ENCODE data around the gene EMC9.

EMC9 gene

DNA sequence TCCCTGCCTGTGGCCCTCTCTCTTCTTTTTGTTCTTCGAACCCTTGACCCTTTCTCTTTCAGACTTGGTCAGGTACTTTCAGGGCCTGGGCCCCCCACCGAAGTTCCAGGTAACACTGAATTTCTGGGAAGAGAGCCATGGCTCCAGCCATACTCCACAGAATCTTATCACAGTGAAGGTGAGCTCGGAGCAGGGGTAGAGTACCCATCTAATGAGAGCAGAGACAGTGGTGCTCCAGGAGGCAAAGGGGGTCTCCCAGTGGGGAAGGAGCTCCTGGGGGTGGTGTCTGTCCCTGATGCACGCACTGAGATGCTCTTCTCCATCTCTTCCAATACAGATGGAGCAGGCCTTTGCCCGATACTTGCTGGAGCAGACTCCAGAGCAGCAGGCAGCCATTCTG is 24.4 kb upstream of the EMC9 start:
- CTCF ChIA-PET = interaction anchor here (1.3 kb wide), 1 partner anchor 15 kb away, joined by 3 read pairs; no protein-coding TSS in a partner anchor
- Mint-ChIP-seq H3K4me1 (peaks cover 72% of the 10 kb centered on the region), H3K36me3 (peaks cover 79% of the 10 kb centered on the region), H3K27ac (no peak overlapping the region), H3K9me3 (no peaks in the 10 kb centered on the region), H3K27me3 (peaks cover 5% of the 10 kb centered on the region), H3K4me3 (no peak overlapping the region)
- no peak for DNase-seq

DNA sequence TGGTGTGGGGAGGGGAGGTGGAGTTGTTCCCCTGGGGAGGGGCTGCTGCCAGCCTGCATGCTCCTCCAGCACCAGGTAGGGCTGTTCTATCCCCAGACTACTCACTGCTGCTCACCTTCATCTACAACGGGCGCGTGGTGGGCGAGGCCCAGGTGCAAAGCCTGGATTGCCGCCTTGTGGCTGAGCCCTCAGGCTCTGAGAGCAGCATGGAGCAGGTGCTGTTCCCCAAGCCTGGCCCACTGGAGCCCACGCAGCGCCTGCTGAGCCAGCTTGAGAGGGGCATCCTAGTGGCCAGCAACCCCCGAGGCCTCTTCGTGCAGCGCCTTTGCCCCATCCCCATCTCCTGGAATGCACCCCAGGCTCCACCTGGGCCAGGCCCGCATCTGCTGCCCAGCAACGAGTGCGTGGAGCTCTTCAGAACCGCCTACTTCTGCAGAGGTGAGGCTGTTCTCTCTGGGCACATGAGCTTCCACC is 23.2 kb upstream of the EMC9 start:
- peak overlapping the region; percentile 29 for H3K4me3 Mint-ChIP-seq
- no peaks in the 10 kb centered on the region for H3K9me3 Mint-ChIP-seq
- H3K4me1 Mint-ChIP-seq = peaks cover 76% of the 10 kb centered on the region
- CTCF ChIA-PET = interaction anchor here (0.8 to 1.3 kb wide), 3 partner anchors 13 to 133 kb away, joined by 3 to 4 read pairs (median 3); no protein-coding TSS in a partner anchor
- DNase-seq = no peak
- H3K27ac Mint-ChIP-seq = peak overlapping the region; percentile 70
- H3K27me3 Mint-ChIP-seq = peaks cover 6% of the 10 kb centered on the region
- H3K36me3 Mint-ChIP-seq = peaks cover 81% of the 10 kb centered on the region

DNA sequence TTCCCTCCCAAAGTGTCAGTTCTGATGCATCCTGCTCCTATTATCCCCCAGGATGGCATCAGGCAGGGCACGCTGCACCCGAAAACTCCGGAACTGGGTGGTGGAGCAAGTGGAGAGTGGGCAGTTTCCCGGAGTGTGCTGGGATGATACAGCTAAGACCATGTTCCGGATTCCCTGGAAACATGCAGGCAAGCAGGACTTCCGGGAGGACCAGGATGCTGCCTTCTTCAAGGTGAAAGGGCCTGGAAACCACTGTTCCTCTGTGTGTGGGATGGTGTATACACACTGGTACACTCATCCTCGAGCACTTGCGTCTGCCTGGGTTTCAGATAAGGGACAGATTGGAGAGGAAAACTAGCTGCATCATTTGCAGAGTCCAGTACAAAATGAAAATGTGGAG is 20.7 kb upstream of the EMC9 start:
- H3K27me3 Mint-ChIP-seq = peaks cover 6% of the 10 kb centered on the region
- peak overlapping the region; percentile 97 for H3K4me3 Mint-ChIP-seq
- peak overlapping the region; percentile 99 for H3K27ac Mint-ChIP-seq
- H3K9me3 Mint-ChIP-seq = no peaks in the 10 kb centered on the region
- no peak for DNase-seq
- CTCF ChIA-PET = interaction anchor here (0.9 to 3.2 kb wide), 14 partner anchors 9 to 135 kb away, joined by 3 to 67 read pairs (median 6); partner anchors contain the start of genes DCAF11, EMC9, NRL and PSME1
- H3K4me1 Mint-ChIP-seq = peaks cover 67% of the 10 kb centered on the region
- H3K36me3 Mint-ChIP-seq = peaks cover 84% of the 10 kb centered on the region

DNA sequence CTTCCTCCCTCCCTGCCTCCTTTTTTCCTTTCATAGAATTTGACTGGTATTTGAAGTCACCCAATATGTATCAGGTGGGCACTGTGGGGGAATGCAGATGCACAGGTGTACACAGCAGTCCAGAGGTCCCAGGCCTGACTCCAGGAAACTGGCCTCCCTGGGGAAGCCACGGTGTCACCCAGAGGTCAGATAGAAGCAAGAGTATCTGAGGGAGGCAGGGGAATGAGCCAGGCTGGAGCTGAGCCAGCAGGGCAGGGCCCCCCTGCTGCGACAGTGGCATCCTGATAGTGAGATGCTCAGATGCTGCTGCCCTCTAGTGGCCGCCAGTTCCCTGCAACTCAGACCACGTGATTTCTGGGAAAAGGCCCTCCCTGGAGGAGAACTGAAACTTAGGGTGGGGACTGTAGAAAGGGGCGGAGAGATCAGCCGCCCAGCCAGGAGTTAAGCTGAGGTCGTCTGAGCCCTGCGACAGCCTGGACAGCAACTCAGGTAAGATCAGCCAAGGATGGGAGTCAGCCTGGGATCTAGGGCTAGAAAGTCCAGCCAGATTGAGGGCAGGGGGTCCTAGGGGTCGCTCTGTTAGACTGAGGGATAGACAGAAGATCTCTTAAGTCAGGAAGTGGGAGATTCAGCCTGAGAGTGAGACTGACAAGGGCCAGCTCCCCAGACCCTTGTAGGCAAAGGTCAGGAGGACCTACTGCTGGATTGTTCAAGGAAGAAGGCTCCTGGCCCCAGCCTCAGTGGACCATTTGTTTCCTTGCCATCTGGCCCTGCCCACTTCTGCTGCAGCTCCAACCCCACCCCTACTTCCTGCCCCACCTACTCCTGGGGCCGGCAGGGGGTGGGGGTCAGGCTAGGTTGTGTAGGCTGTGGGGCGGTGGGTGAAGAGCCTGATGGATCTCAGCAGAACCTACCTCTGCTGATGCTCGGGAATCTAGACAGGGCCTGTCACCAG is 19.7 kb upstream of the EMC9 start, which contains the start of gene IRF9:
Gene IRF9 (plus strand): TSS at position 416 of the 955 bp plus-strand sequence. CDS start 880 bp downstream, outside the sequence.
- H3K9me3 Mint-ChIP-seq = no peaks in the 10 kb centered on the region
- H3K4me3 Mint-ChIP-seq = peak within 1 kb of the TSS; percentile 97
- H3K4me1 Mint-ChIP-seq = peaks cover 63% of the 10 kb centered on the region
- peak; percentile 98 for DNase-seq
- H3K27me3 Mint-ChIP-seq = peaks cover 6% of the 10 kb centered on the region
- CTCF ChIA-PET = interaction anchor here (0.6 to 3.2 kb wide), 27 partner anchors 9 to 136 kb away, joined by 3 to 67 read pairs (median 6); partner anchors contain the start of genes CARMIL3, DCAF11, EMC9 and IPO4
- peak within 1 kb of the TSS; percentile 99 for H3K27ac Mint-ChIP-seq
- peaks cover 80% of the 10 kb centered on the region for H3K36me3 Mint-ChIP-seq

DNA sequence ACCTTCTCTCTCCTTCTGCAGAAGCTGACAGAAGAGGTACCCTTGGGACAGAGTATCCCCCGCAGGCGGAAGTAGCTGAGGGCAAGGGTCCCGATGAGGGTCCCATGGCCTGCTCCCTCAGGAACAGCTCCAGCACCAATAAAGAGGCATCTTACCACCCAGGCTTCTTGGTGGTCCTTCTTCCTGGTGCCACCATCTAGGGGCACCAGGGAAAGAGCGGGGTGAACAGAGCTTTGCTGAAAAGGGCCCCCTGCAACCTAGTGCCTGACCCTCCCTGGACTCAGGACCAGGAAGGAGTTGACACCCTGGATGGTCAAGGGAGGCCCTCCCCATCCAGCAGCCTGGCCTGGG is 19.1 kb upstream of the EMC9 start:
- peaks cover 61% of the 10 kb centered on the region for H3K4me1 Mint-ChIP-seq
- no peak for DNase-seq
- no peaks in the 10 kb centered on the region for H3K9me3 Mint-ChIP-seq
- peaks cover 81% of the 10 kb centered on the region for H3K36me3 Mint-ChIP-seq
- H3K4me3 Mint-ChIP-seq = no peak overlapping the region
- CTCF ChIA-PET = interaction anchor here (1.0 to 3.2 kb wide), 20 partner anchors 11 to 137 kb away, joined by 3 to 67 read pairs (median 6); partner anchors contain the start of genes DCAF11, EMC9, NRL and PSME1
- peaks cover 6% of the 10 kb centered on the region for H3K27me3 Mint-ChIP-seq
- H3K27ac Mint-ChIP-seq = peak overlapping the region; percentile 99

DNA sequence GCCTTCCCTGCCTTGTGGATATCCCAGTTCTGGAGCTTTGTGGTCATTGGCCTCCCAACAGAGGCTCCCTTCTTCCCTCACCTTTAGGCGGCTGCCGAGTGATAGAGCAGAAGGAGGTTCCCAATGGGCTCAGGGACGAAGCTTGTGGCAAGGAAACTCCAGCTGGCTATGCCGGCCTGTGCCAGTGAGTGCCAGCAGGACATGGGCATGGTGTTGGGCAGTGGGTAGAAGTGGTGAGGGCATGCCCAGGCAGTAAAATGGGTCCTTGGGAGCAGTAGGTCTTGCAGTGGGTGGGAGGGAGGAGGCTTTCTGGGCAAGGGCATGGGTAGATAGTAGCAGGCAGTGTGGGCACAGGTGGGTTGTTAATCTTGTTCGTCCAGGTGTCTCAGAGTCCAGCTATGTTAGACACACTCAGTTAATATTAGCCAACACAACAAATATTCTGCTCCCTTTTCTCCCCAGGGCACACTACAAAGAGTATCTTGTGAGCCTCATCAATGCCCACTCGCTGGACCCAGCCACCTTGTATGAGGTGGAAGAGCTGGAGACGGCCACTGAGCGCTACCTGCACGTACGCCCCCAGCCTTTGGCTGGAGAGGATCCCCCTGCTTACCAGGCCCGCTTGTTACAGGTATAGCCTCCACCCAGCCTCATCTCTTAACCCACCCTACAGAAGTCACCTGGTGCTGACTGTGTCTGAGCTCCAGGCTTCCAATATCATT is 18.5 kb upstream of the EMC9 start:
- no peak for DNase-seq
- Mint-ChIP-seq H3K36me3 (peaks cover 81% of the 10 kb centered on the region), H3K9me3 (no peaks in the 10 kb centered on the region), H3K27me3 (peaks cover 6% of the 10 kb centered on the region), H3K4me3 (no peak overlapping the region), H3K27ac (peak overlapping the region; percentile 99), H3K4me1 (peaks cover 56% of the 10 kb centered on the region)
- CTCF ChIA-PET = interaction anchor here (1.0 to 3.2 kb wide), 14 partner anchors 11 to 137 kb away, joined by 3 to 67 read pairs (median 8); partner anchors contain the start of genes DCAF11, EMC9, NRL and PSME1

DNA sequence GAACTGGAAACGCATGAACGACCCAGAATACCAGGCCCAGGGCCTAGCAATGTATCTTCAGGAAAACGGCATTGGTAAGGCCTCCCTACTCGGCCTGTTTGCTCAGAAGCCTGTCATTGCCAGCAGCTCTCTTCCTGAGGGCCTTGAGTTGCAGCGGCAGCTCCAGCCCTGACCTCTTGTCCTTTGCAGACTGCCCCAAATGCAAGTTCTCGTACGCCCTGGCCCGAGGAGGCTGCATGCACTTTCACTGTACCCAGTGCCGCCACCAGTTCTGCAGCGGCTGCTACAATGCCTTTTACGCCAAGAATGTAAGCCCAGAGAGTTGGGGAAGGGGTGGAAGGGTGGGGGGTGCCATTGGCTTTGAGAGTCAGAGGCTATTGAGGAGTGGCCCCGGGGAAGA is 15.9 kb upstream of the EMC9 start:
- CTCF ChIA-PET = interaction anchor here (0.7 to 1.4 kb wide), 2 partner anchors 10 to 99 kb away, joined by 3 read pairs; partner anchors contain the start of gene RNF31
- H3K4me3 Mint-ChIP-seq = no peak overlapping the region
- peaks cover 39% of the 10 kb centered on the region for H3K4me1 Mint-ChIP-seq

DNA sequence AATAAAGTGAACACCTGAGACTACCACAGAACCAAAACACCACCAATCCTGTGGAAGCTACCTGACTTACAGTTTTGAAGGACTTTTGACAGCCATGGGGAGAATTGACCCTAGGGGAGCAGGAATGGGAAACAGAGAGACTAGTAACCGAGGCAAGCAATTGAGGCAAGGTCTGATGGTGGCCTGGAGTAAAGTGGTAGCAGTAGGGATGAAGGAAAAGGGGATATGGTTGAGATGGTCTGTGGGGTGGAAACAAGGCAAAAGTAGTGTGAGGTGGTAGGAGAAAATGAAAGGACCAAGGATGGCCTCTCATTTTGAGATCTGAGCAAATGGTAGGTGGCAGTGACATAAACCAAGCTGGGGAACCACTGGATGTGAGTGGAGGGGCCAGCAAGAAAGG is 15.4 kb upstream of the EMC9 start:
- no peaks in the 10 kb centered on the region for H3K9me3 Mint-ChIP-seq
- H3K36me3 Mint-ChIP-seq = peaks cover 67% of the 10 kb centered on the region
- CTCF ChIA-PET = interaction anchor here (0.7 kb wide), 1 partner anchor 9 kb away, joined by 3 read pairs; the partner anchor contains the start of gene RNF31
- peaks cover 6% of the 10 kb centered on the region for H3K27me3 Mint-ChIP-seq
- H3K4me3 Mint-ChIP-seq = no peak overlapping the region
- H3K27ac Mint-ChIP-seq = peak overlapping the region; percentile 61
- DNase-seq = no peak
- H3K4me1 Mint-ChIP-seq = peaks cover 37% of the 10 kb centered on the region

More for the DNA sequence above, 15.9 kb upstream of the EMC9 start:
- Mint-ChIP-seq H3K9me3 (no peaks in the 10 kb centered on the region), H3K36me3 (peaks cover 68% of the 10 kb centered on the region), H3K27ac (peak overlapping the region; percentile 61), H3K27me3 (peaks cover 6% of the 10 kb centered on the region)
- DNase-seq = no peak

DNA sequence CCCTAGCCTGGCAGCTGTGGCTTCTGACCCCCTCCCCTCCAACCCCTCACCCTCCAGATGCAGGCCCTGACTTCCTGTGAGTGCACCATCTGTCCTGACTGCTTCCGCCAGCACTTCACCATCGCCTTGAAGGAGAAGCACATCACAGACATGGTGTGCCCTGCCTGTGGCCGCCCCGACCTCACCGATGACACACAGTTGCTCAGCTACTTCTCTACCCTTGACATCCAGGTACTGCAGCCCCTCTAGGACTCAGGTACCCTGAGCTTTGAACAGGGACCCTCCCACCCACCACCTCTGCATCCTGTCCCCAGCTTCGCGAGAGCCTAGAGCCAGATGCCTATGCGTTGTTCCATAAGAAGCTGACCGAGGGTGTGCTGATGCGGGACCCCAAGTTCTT is 13.7 kb upstream of the EMC9 start:
- no peaks in the 10 kb centered on the region for H3K27me3 Mint-ChIP-seq
- H3K9me3 Mint-ChIP-seq = no peaks in the 10 kb centered on the region
- H3K4me3 Mint-ChIP-seq = no peak overlapping the region
- H3K36me3 Mint-ChIP-seq = peaks cover 62% of the 10 kb centered on the region
- H3K4me1 Mint-ChIP-seq = peaks cover 28% of the 10 kb centered on the region
- no peak for DNase-seq
- CTCF ChIA-PET = interaction anchor here (0.7 to 1.3 kb wide), 3 partner anchors 46 to 97 kb away, joined by 3 read pairs; partner anchors contain the start of gene MDP1
- H3K27ac Mint-ChIP-seq = peak overlapping the region; percentile 7

DNA sequence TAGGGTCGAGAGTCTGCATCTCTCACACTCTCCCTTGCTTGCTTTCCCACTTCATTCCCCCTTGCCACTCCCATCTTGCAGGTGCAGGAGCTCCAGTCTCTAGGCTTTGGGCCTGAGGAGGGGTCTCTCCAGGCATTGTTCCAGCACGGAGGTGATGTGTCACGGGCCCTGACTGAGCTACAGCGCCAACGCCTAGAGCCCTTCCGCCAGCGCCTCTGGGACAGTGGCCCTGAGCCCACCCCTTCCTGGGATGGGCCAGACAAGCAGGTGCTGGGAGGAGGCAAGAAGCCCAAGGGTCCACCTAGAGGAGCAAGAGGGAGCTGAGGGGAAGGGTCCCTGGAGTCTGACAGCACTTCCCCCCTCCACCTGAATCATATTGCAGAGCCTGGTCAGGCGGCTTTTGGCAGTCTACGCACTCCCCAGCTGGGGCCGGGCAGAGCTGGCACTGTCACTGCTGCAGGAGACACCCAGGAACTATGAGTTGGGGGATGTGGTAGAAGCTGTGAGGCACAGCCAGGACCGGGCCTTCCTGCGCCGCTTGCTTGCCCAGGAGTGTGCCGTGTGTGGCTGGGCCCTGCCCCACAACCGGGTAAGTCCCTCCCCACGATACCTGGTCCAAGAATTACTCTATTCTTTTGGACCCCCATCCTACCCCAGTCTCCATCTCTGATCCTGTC is 10.2 kb upstream of the EMC9 start:
- peaks cover 58% of the 10 kb centered on the region for H3K36me3 Mint-ChIP-seq
- no peaks in the 10 kb centered on the region for H3K9me3 Mint-ChIP-seq
- DNase-seq = no peak
- H3K4me3 Mint-ChIP-seq = no peak overlapping the region
- peaks cover 40% of the 10 kb centered on the region for H3K4me1 Mint-ChIP-seq
- CTCF ChIA-PET = interaction anchor here (0.9 to 8.0 kb wide), 2 partner anchors 9 to 14 kb away, joined by 3 to 67 read pairs; partner anchors contain the start of gene IRF9
- H3K27me3 Mint-ChIP-seq = no peaks in the 10 kb centered on the region
- H3K27ac Mint-ChIP-seq = no peak overlapping the region

DNA sequence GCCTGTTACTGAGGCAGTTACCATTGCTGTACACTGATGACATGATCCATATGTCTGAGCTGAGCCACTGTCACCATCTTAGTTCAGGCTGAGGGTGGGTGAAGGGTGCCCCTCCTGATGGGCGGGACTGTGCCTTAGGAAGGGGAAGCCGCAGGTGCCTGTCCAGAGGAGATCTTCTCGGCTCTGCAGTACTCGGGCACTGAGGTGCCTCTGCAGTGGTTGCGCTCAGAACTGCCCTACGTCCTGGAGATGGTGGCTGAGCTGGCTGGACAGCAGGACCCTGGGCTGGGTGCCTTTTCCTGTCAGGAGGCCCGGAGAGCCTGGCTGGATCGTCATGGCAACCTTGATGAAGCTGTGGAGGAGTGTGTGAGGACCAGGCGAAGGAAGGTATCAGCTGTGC is 9.6 kb upstream of the EMC9 start:
- H3K4me3 Mint-ChIP-seq = no peak overlapping the region
- DNase-seq = no peak
- H3K36me3 Mint-ChIP-seq = peaks cover 62% of the 10 kb centered on the region
- H3K27ac Mint-ChIP-seq = no peak overlapping the region
- CTCF ChIA-PET = interaction anchor here (0.6 to 8.0 kb wide), 4 partner anchors 10 to 93 kb away, joined by 3 to 67 read pairs (median 4); partner anchors contain the start of gene IRF9
- peaks cover 40% of the 10 kb centered on the region for H3K4me1 Mint-ChIP-seq
- H3K9me3 Mint-ChIP-seq = no peaks in the 10 kb centered on the region
- H3K27me3 Mint-ChIP-seq = no peaks in the 10 kb centered on the region

DNA sequence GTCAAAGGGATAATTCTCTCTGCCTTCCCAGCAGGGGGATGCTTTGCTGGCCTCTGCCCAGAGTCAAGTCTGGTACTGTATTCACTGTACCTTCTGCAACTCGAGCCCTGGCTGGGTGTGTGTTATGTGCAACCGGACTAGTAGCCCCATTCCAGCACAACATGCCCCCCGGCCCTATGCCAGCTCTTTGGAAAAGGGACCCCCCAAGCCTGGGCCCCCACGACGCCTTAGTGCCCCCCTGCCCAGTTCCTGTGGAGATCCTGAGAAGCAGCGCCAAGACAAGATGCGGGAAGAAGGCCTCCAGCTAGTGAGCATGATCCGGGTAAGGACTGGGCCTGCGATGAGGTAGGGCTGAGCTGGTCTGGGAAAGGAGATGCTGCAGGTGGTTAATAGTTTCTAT is 9.2 kb upstream of the EMC9 start:
- Mint-ChIP-seq H3K9me3 (no peaks in the 10 kb centered on the region), H3K36me3 (peaks cover 62% of the 10 kb centered on the region), H3K27ac (peak overlapping the region; percentile 75), H3K27me3 (no peaks in the 10 kb centered on the region), H3K4me1 (peaks cover 41% of the 10 kb centered on the region), H3K4me3 (no peak overlapping the region)
- no peak for DNase-seq
- CTCF ChIA-PET = interaction anchor here (0.6 to 8.0 kb wide), 4 partner anchors 10 to 92 kb away, joined by 3 to 67 read pairs (median 4); partner anchors contain the start of gene IRF9

DNA sequence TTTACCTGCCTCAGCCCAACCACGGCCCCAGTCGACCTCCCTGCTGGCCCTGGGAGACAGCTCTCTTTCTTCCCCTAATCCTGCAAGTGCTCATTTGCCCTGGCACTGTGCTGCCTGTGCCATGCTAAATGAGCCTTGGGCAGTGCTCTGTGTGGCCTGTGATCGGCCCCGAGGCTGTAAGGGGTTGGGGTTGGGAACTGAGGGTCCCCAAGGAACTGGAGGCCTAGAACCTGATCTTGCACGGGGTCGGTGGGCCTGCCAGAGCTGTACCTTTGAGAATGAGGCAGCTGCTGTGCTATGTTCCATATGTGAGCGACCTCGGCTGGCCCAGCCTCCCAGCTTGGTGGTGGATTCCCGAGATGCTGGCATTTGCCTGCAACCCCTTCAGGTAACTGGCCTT is 8.7 kb upstream of the EMC9 start:
- no peak for DNase-seq
- Mint-ChIP-seq H3K36me3 (peaks cover 61% of the 10 kb centered on the region), H3K4me1 (peaks cover 45% of the 10 kb centered on the region), H3K27me3 (no peaks in the 10 kb centered on the region), H3K4me3 (no peak overlapping the region), H3K9me3 (no peaks in the 10 kb centered on the region), H3K27ac (no peak overlapping the region)
- CTCF ChIA-PET = interaction anchor here (1.7 to 8.0 kb wide), 2 partner anchors 11 to 92 kb away, joined by 3 to 67 read pairs; partner anchors contain the start of gene IRF9

Measured in activated naive CD4-positive, alpha-beta T cell treated with anti-CD3 and anti-CD28 coated beads, Interleukin-2, amount 10 ng/mL, durations not matched to agents 7 days and 5 days (primary cell).